Neuronal stem cell (in vitro differentiated cells): ENCODE results near the gene HNRNPK.
A peak's percentile ranks its signal among the peaks of the same experiment; 100 is the strongest.
"Not testable (repeated sequence)": the region's sequence is repeated elsewhere in the genome, so short reads cannot be mapped to it uniquely, and the experiment has no call there.

ENCODE experiments used
- DNase-seq: peaks from one replicate; pipeline ENCODE4 v3.0.0-alpha.2; 2013; ENCODE audit warnings: low spot score
- H2AFZ ChIP-seq: one replicate; pipeline ENCODE4 v1.6.1; 2013; ENCODE audit warnings: mild to moderate bottlenecking, low read length, inconsistent platforms
- H2AK5ac ChIP-seq: 2 replicates; pipeline ENCODE4 v1.6.1; 2013; ENCODE audit warnings: low read depth, mild to moderate bottlenecking, inconsistent platforms, low read length, moderate library complexity, mixed read lengths
- H2BK120ac ChIP-seq: 2 replicates; pipeline ENCODE4 v1.6.1; 2013; ENCODE audit warnings: low read depth, mild to moderate bottlenecking, inconsistent platforms, low read length, moderate library complexity, mixed read lengths
- H2BK12ac ChIP-seq: one replicate; pipeline ENCODE4 v1.6.1; 2013; ENCODE audit warnings: low read length, inconsistent platforms
- H2BK15ac ChIP-seq: 2 replicates; pipeline ENCODE4 v1.6.1; 2013; ENCODE audit warnings: mild to moderate bottlenecking, low read length, inconsistent platforms, mixed read lengths
- H2BK5ac ChIP-seq: one replicate; pipeline ENCODE4 v1.6.1; 2013; ENCODE audit warnings: inconsistent platforms, mild to moderate bottlenecking, low read length, moderate library complexity
- H3K14ac ChIP-seq: one replicate; pipeline ENCODE4 v1.6.1; 2013; ENCODE audit warnings: low read length, inconsistent platforms
- H3K18ac ChIP-seq: 2 replicates; pipeline ENCODE4 v1.6.1; 2013; ENCODE audit warnings: low read length, inconsistent platforms
- H3K23ac ChIP-seq: 2 replicates; pipeline ENCODE4 v1.6.1; 2013; ENCODE audit warnings: low read depth, mild to moderate bottlenecking, mixed read lengths, low read length, inconsistent platforms; ENCODE audit not compliant: poor library complexity
- H3K27ac ChIP-seq: replicated peaks from 3 replicates; pipeline ENCODE4 v1.5.1; 2013; ENCODE audit warnings: low read length, inconsistent platforms
- H3K27me3 ChIP-seq, 3 experiments: 2 replicates each; pipeline ENCODE4 v1.6.1; 2013; ENCODE audit warnings: low read length in 3 of 3, mild to moderate bottlenecking in 2 of 3, inconsistent platforms in 1 of 3, low read depth in 1 of 3, mixed read lengths in 1 of 3, moderate library complexity in 1 of 3; ENCODE audit not compliant: control insufficient read depth in 3 of 3, insufficient read depth in 3 of 3
- H3K36me3 ChIP-seq, 2 donors: replicated peaks in 1 of 2; 2 replicates each; pipeline ENCODE4 v1.6.1; 2013; ENCODE audit warnings: low read length in 2 of 2; ENCODE audit not compliant: control insufficient read depth in 2 of 2, insufficient read depth in 2 of 2
- H3K4ac ChIP-seq: 2 replicates; pipeline ENCODE4 v1.6.1; 2013; ENCODE audit warnings: inconsistent platforms, mild to moderate bottlenecking, low read length, moderate library complexity
- H3K4me1 ChIP-seq, 2 donors: 1 replicate in 1 of 2; 2 replicates in 1 of 2; pipeline ENCODE4 v1.6.1; 2013; ENCODE audit warnings: low read length in 2 of 2, low read depth in 1 of 2; ENCODE audit not compliant: control insufficient read depth in 2 of 2, insufficient read depth in 1 of 2
- H3K4me2 ChIP-seq: one replicate; pipeline ENCODE4 v1.6.1; 2013; ENCODE audit warnings: mild to moderate bottlenecking, low read length, inconsistent platforms; ENCODE audit not compliant: insufficient read depth, poor library complexity, severe bottlenecking
- H3K4me3 ChIP-seq, 2 donors: 2 replicates each; pipeline ENCODE4 v1.5.1; 2013; ENCODE audit warnings: low read length in 2 of 2, mild to moderate bottlenecking in 2 of 2, inconsistent platforms in 1 of 2, moderate library complexity in 1 of 2
- H3K79me1 ChIP-seq: one replicate; pipeline ENCODE4 v1.6.1; 2013; ENCODE audit warnings: low read depth, mild to moderate bottlenecking, inconsistent platforms, low read length, moderate library complexity
- H3K9ac ChIP-seq: one replicate; pipeline ENCODE4 v1.6.1; 2013; ENCODE audit warnings: mild to moderate bottlenecking, low read depth, low read length, inconsistent platforms; ENCODE audit not compliant: poor library complexity
- H3K9me3 ChIP-seq, 2 donors: replicated peaks in 1 of 2; 2 replicates each; pipeline versions ENCODE3 to v1.6.1; 2013; ENCODE audit warnings: low read length in 2 of 2, mild to moderate bottlenecking in 2 of 2, inconsistent platforms in 1 of 2, low read depth in 1 of 2, mixed read lengths in 1 of 2, moderate library complexity in 1 of 2; ENCODE audit not compliant: control insufficient read depth in 2 of 2, insufficient read depth in 1 of 2
- H4K8ac ChIP-seq: one replicate; pipeline ENCODE4 v1.6.1; 2013; ENCODE audit warnings: low read depth, mild to moderate bottlenecking, inconsistent platforms, low read length, moderate library complexity
- H4K91ac ChIP-seq: one replicate; pipeline ENCODE4 v1.6.1; 2013; ENCODE audit warnings: low read length, low read depth, mild to moderate bottlenecking, inconsistent platforms; ENCODE audit not compliant: poor library complexity
- WGBS, 2 donors: extraction: QIAGEN DNeasy Blood & Tissue Kit; methylation state at CpG; one replicate each; pipeline ENCODE4 v1.1.7; 2013; ENCODE audit warnings: missing lambda C conversion rate in 2 of 2, mixed read lengths in 1 of 2; ENCODE audit not compliant: insufficient read length in 2 of 2, insufficient replicate concordance in 1 of 2; ENCODE audit errors: extremely low coverage in 2 of 2; 5-methylcytosine and 5-hydroxymethylcytosine counted together

HNRNPK gene

GRCh38 chr9:83956086-83956435 is 24.0 kb downstream of the HNRNPK start:
- DNase-seq: no peak
- H2AK5ac ChIP-seq: peak overlapping the region; percentile 56

GRCh38 chr9:83948096-83948495 is 31.9 kb downstream of the HNRNPK start:
- not testable (repeated sequence) for H2BK15ac ChIP-seq, H3K4me2 ChIP-seq, H3K36me3 ChIP-seq, H3K27ac ChIP-seq, H3K79me1 ChIP-seq, H4K91ac ChIP-seq, H3K27me3 ChIP-seq, H4K8ac ChIP-seq, H3K4me3 ChIP-seq, H3K4me1 ChIP-seq, H2AFZ ChIP-seq, H3K23ac ChIP-seq, DNase-seq, H2BK120ac ChIP-seq, H3K9ac ChIP-seq, H3K9me3 ChIP-seq, H2AK5ac ChIP-seq, H2BK5ac ChIP-seq, H2BK12ac ChIP-seq, H3K14ac ChIP-seq, H3K18ac ChIP-seq, H3K4ac ChIP-seq
- no CpG with 5 or more reads among the region's 39 CpGs for WGBS, 2 donors

More at GRCh38 chr9:83956086-83956435, 24.0 kb downstream of the HNRNPK start:
- H3K27me3 ChIP-seq: peaks cover 0 to 22% (median 0%) of the 10 kb centered on the region in 3 experiments
- H3K23ac ChIP-seq: peak overlapping the region; percentile 73
- peak overlapping the region; percentile 85 for H2AFZ ChIP-seq
- H3K4me2 ChIP-seq: no peak overlapping the region
- peak overlapping the region; percentile 83 for H3K18ac ChIP-seq
- H3K27ac ChIP-seq: no peak overlapping the region
- peaks cover 0 to 2% of the 10 kb centered on the region in 2 donors for H3K9me3 ChIP-seq
- H2BK12ac ChIP-seq: no peak overlapping the region
- H3K9ac ChIP-seq: peak overlapping the region; percentile 24
- no peaks in the 10 kb centered on the region for H3K4me1 ChIP-seq
- no peak overlapping the region for H2BK120ac ChIP-seq
- H3K79me1 ChIP-seq: no peaks in the 10 kb centered on the region
- H3K4me3 ChIP-seq: peak overlapping the region; percentile 56 to 68
- H2BK15ac ChIP-seq: no peak overlapping the region
- H3K4ac ChIP-seq: no peak overlapping the region
- no CpG with 5 or more reads among the region's 23 CpGs for WGBS, 2 donors
- no peaks in the 10 kb centered on the region for H3K36me3 ChIP-seq
- H4K91ac ChIP-seq: no peak overlapping the region
- H4K8ac ChIP-seq: no peak overlapping the region
- H3K14ac ChIP-seq: peak overlapping the region; percentile 82
- peak overlapping the region; percentile 66 for H2BK5ac ChIP-seq

DNA sequence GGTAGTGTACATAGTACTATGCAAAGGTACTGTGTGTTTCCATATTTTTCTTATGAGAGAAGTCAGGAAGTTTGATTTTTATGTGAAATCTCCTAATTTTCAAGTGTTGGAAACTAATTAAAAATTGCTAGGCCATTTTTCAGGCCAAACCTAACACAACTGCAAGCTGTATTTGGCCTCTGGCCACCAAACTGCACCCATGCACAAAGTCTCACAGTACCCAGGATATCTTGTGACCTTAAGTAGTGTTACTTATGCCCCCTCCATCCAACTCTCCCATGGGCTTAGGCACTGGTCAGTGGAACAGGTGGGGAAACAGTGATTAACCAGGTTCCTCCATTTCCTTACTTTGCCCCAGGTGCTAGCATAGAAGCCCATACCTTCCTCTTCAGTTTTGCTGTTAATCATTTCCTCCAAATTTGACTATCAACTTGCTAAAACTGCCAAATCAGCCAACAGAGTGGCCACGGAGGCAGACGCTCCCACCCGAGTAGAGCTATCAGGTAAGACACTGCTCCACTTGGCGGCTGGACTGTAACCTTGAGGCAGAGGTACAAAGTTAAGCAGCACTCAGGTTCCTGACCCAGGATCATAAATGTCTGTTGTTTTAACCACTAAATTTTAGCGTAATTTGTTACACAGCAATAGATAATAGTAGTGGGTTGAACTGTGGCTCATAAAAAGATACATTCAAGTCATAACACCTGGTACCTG is 39.3 kb downstream of the HNRNPK start:
- Histone ChIP-seq H3K9ac (no peak overlapping the region), H3K4me1 (no peaks in the 10 kb centered on the region), H3K4ac (no peak overlapping the region), H3K4me3 (no peak overlapping the region), H3K27me3 (no peaks in the 10 kb centered on the region), H4K91ac (no peak overlapping the region), H3K79me1 (no peaks in the 10 kb centered on the region), H3K18ac (no peak overlapping the region), H2BK5ac (no peak overlapping the region), H3K36me3 (no peaks in the 10 kb centered on the region), H2BK120ac (no peak overlapping the region), H2AK5ac (no peak overlapping the region), H4K8ac (no peak overlapping the region), H3K27ac (no peak overlapping the region), H2BK12ac (no peak overlapping the region), H3K23ac (no peak overlapping the region), H2BK15ac (no peak overlapping the region), H3K4me2 (no peak overlapping the region), H3K9me3 (no peaks in the 10 kb centered on the region), H2AFZ (no peak overlapping the region), H3K14ac (no peak overlapping the region)
- no peak for DNase-seq
- WGBS, 2 donors: no CpG with 5 or more reads among the region's 5 CpGs

GRCh38 chr9:83937861-83938455 is 42.1 kb downstream of the HNRNPK start:
- no peak overlapping the region for H3K4ac ChIP-seq
- no peak overlapping the region for H3K18ac ChIP-seq
- H2AFZ ChIP-seq: peak overlapping the region; percentile 68
- H2BK15ac ChIP-seq: no peak overlapping the region
- DNase-seq: peak; percentile 63
- peaks cover 2 to 7% of the 10 kb centered on the region in 2 donors for H3K4me1 ChIP-seq
- H2AK5ac ChIP-seq: no peak overlapping the region
- no peaks in the 10 kb centered on the region for H3K79me1 ChIP-seq
- no peaks in the 10 kb centered on the region for H3K9me3 ChIP-seq
- H2BK120ac ChIP-seq: no peak overlapping the region
- H3K27ac ChIP-seq: no peak overlapping the region
- no peak overlapping the region for H3K4me3 ChIP-seq
- H3K14ac ChIP-seq: no peak overlapping the region
- no peak overlapping the region for H2BK12ac ChIP-seq
- no peak overlapping the region for H4K8ac ChIP-seq
- no peak overlapping the region for H3K23ac ChIP-seq
- no peaks in the 10 kb centered on the region for H3K36me3 ChIP-seq
- H3K27me3 ChIP-seq: no peaks in the 10 kb centered on the region
- WGBS, 2 donors: no CpG with 5 or more reads among the region's 1 CpG
- H4K91ac ChIP-seq: no peak overlapping the region
- H3K9ac ChIP-seq: no peak overlapping the region
- H3K4me2 ChIP-seq: no peak overlapping the region
- H2BK5ac ChIP-seq: no peak overlapping the region
